Measurements from ENCODE around the gene SH3RF3.

Gene SH3RF3

GRCh38 chr2:109385506-109385905, 256.5 kb downstream of the SH3RF3 start:
- no peak for TF ChIP-seq CTCF (IDR thresholded peaks at IDR 0.05; ENCODE audit: low read depth, low read length, missing control alignments)
- H3K4me3 ChIP-seq (ENCODE audit: low read depth, low read length), result no peak overlapping the region
- no peak for DNase-seq (ENCODE audit: low read depth)

- TF ChIP-seq CTCF (IDR thresholded peaks at IDR 0.05; ENCODE audit: low read depth, low read length, missing control alignments), result no peak
These were observed 257.1 kb downstream of the SH3RF3 start for GRCh38 chr2:109386004-109386695.

GRCh38 chr2:109387221-109387735, 258.3 kb downstream of the SH3RF3 start:
- no peak for TF ChIP-seq CTCF (IDR thresholded peaks at IDR 0.05; ENCODE audit: low read depth, low read length, missing control alignments)
- no peak for DNase-seq (ENCODE audit: low read depth)
- H3K4me3 ChIP-seq (ENCODE audit: low read depth, low read length), result no peak overlapping the region

More at GRCh38 chr2:109386004-109386695, 257.1 kb downstream of the SH3RF3 start:
- H3K4me3 ChIP-seq (ENCODE audit: low read depth, low read length), result no peak overlapping the region
- no peak for DNase-seq (ENCODE audit: low read depth)

GRCh38 chr2:109387778-109388469, 258.9 kb downstream of the SH3RF3 start:
- TF ChIP-seq CTCF (IDR thresholded peaks at IDR 0.05; ENCODE audit: low read depth, low read length, missing control alignments), result no peak
- DNase-seq (ENCODE audit: low read depth), result no peak
- H3K4me3 ChIP-seq (ENCODE audit: low read depth, low read length), result no peak overlapping the region

GRCh38 chr2:109391243-109391642, 262.2 kb downstream of the SH3RF3 start:
- TF ChIP-seq CTCF (IDR thresholded peaks at IDR 0.05; ENCODE audit: low read depth, low read length, missing control alignments), result no peak
- no peak for DNase-seq (ENCODE audit: low read depth)
- no peak overlapping the region for H3K4me3 ChIP-seq (ENCODE audit: low read depth, low read length)

- no peak for DNase-seq (ENCODE audit: low read depth)
- H3K4me3 ChIP-seq (ENCODE audit: low read depth, low read length), result no peak overlapping the region
- TF ChIP-seq CTCF (IDR thresholded peaks at IDR 0.05; ENCODE audit: low read depth, low read length, missing control alignments), result no peak
These were observed 263.1 kb downstream of the SH3RF3 start for GRCh38 chr2:109392140-109392539.
